Measurements from ENCODE around the gene KAZN. TPM values are rescaled to one million over a fixed set of nuclear protein-coding genes. Genes with fewer than 3 reads are reported as not detected.

KAZN gene
- total RNA-seq, 1 donor from 2014 or later: 5.7 TPM

DNA sequence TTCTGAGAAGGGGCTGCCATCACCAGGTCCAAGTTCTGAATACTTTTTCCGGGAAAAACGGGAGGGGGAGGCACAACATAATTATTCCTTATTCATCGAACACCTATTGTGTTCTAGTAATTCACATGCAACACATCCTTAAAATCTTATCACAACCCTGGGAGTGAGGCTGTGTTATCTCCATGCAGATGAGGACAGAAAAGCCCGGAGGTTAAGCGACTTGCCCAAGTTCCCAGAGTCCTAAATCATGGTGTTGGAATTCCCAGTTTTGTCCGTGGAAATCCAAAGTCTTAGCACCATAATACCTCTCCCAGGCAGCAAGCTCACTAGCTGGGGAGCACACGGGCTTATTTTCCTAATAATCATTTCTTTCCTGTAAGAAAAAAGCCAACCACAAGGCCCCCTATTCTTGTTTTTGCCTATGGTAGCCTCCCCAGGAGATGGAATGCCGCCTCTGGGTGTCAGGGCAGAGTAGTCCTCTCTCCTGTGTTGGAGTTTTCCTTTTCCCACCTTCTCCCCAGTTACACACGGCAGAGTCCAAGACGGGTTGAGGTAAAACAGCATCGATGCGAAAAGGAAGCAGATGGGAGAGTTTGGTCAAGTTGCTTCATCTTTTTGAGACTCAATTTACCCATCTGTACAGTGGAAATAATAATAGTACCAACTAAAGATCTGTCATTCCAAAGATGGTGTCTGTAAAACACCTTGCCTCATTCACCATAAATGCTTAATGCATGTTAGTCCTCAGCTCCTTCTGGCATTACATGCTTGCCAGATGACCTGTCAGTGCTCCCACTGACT lies 327.1 kb downstream of the KAZN start:
- TF ChIP-seq, protein P1, sequence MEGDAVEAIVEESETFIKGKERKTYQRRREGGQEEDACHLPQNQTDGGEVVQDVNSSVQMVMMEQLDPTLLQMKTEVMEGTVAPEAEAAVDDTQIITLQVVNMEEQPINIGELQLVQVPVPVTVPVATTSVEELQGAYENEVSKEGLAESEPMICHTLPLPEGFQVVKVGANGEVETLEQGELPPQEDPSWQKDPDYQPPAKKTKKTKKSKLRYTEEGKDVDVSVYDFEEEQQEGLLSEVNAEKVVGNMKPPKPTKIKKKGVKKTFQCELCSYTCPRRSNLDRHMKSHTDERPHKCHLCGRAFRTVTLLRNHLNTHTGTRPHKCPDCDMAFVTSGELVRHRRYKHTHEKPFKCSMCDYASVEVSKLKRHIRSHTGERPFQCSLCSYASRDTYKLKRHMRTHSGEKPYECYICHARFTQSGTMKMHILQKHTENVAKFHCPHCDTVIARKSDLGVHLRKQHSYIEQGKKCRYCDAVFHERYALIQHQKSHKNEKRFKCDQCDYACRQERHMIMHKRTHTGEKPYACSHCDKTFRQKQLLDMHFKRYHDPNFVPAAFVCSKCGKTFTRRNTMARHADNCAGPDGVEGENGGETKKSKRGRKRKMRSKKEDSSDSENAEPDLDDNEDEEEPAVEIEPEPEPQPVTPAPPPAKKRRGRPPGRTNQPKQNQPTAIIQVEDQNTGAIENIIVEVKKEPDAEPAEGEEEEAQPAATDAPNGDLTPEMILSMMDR (conservative IDR thresholded peaks at IDR 0.05; ENCODE audit: low read depth, low read length): peak; percentile 35
- DNase-seq (ENCODE audit: low read depth): no peak
- H3K4me3 ChIP-seq (ENCODE audit: low read depth, low read length): peak overlapping the region; percentile 83

- TF ChIP-seq, protein P1 (conservative IDR thresholded peaks at IDR 0.05; ENCODE audit: low read depth, low read length): no peak
- H3K4me3 ChIP-seq (ENCODE audit: low read depth, low read length): peak overlapping the region; percentile 83
- no peak for DNase-seq (ENCODE audit: low read depth)
These were observed 327.7 kb downstream of the KAZN start for GRCh38 chr1:14926229-14926628.

GRCh38 chr1:14926818-14927575 lies 328.5 kb downstream of the KAZN start:
- H3K4me3 ChIP-seq (ENCODE audit: low read depth, low read length): no peak overlapping the region
- TF ChIP-seq, protein P1 (conservative IDR thresholded peaks at IDR 0.05; ENCODE audit: low read depth, low read length): no peak
- no peak for DNase-seq (ENCODE audit: low read depth)

- TF ChIP-seq, protein P1 (conservative IDR thresholded peaks at IDR 0.05; ENCODE audit: low read depth, low read length): no peak
- H3K4me3 ChIP-seq (ENCODE audit: low read depth, low read length): no peak overlapping the region
- DNase-seq (ENCODE audit: low read depth): no peak
These were observed 329.9 kb downstream of the KAZN start for GRCh38 chr1:14928412-14928811.

GRCh38 chr1:14928886-14929546 lies 330.5 kb downstream of the KAZN start:
- TF ChIP-seq, protein P1 (conservative IDR thresholded peaks at IDR 0.05; ENCODE audit: low read depth, low read length): no peak
- DNase-seq (ENCODE audit: low read depth): no peak
- H3K4me3 ChIP-seq (ENCODE audit: low read depth, low read length): peak overlapping the region; percentile 34

- peak overlapping the region; percentile 34 for H3K4me3 ChIP-seq (ENCODE audit: low read depth, low read length)
- TF ChIP-seq, protein P1 (conservative IDR thresholded peaks at IDR 0.05; ENCODE audit: low read depth, low read length): no peak
- DNase-seq (ENCODE audit: low read depth): peak; percentile 59
These were observed 331.2 kb downstream of the KAZN start for GRCh38 chr1:14929547-14930246.

All from epithelial cell of proximal tubule (primary cell).